ENCODE data around the gene COQ7.

Gene COQ7
- long read RNA-seq, partial matches to known transcripts = 0 of 13 reads
- long read RNA-seq, other reads (novel, unspliced or antisense) = 5 of 13 reads

GRCh38 chr16:19067349-19068236, at the start of gene COQ7:
COQ7 (plus strand) TSS chr16:19067614; CDS start chr16:19067665, 51 bp downstream.
- Histone ChIP-seq H3K27me3 (ENCODE audit: insufficient read depth, poor library complexity, severe bottlenecking) (no peaks in the 10 kb centered on the region), H3K4me3 (replicated peaks; ENCODE audit: insufficient read depth, low read length) (peak within 1 kb of the TSS; percentile 65), H3K27ac (replicated peaks) (peak within 1 kb of the TSS; percentile 100)
- TF ChIP-seq REST (IDR thresholded peaks at IDR 0.05; ENCODE audit: insufficient replicate concordance, low read depth) (no peak), GABPA (IDR thresholded peaks at IDR 0.05; ENCODE audit: low read depth) (peak; percentile 37), POLR2AphosphoS5 (IDR thresholded peaks at IDR 0.05; ENCODE audit: low read depth) (peak; percentile 64), SPI1 (IDR thresholded peaks at IDR 0.05; ENCODE audit: borderline replicate concordance, low read depth) (peak; percentile 37; the same call in 1 of the 2 replicates)
- DNase-seq (ENCODE audit: low read depth in 1 of 2, low spot score in 1 of 2) = peak; percentile 98 to 99

GRCh38 chr16:19020689-19021088, 46.7 kb upstream of the COQ7 start:
- H3K4me3 ChIP-seq (replicated peaks; ENCODE audit: insufficient read depth, low read length) = no peak overlapping the region
- TF ChIP-seq GABPA (IDR thresholded peaks at IDR 0.05; ENCODE audit: low read depth) (no peak), REST (IDR thresholded peaks at IDR 0.05; ENCODE audit: insufficient replicate concordance, low read depth) (no peak), POLR2AphosphoS5 (IDR thresholded peaks at IDR 0.05; ENCODE audit: low read depth) (no peak), SPI1 (IDR thresholded peaks at IDR 0.05; ENCODE audit: borderline replicate concordance, low read depth) (no peak)
- TF ChIP-seq, protein P1, sequence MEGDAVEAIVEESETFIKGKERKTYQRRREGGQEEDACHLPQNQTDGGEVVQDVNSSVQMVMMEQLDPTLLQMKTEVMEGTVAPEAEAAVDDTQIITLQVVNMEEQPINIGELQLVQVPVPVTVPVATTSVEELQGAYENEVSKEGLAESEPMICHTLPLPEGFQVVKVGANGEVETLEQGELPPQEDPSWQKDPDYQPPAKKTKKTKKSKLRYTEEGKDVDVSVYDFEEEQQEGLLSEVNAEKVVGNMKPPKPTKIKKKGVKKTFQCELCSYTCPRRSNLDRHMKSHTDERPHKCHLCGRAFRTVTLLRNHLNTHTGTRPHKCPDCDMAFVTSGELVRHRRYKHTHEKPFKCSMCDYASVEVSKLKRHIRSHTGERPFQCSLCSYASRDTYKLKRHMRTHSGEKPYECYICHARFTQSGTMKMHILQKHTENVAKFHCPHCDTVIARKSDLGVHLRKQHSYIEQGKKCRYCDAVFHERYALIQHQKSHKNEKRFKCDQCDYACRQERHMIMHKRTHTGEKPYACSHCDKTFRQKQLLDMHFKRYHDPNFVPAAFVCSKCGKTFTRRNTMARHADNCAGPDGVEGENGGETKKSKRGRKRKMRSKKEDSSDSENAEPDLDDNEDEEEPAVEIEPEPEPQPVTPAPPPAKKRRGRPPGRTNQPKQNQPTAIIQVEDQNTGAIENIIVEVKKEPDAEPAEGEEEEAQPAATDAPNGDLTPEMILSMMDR (IDR thresholded peaks at IDR 0.05; ENCODE audit: insufficient read depth, low read length) = no peak
- no peak overlapping the region for H3K27ac ChIP-seq (replicated peaks)
- H3K27me3 ChIP-seq (ENCODE audit: insufficient read depth, poor library complexity, severe bottlenecking) = no peaks in the 10 kb centered on the region
- no peak for DNase-seq (ENCODE audit: low read depth in 1 of 2, low spot score in 1 of 2)

- Histone ChIP-seq H3K4me3 (replicated peaks; ENCODE audit: insufficient read depth, low read length) (no peak overlapping the region), H3K27ac (replicated peaks) (no peak overlapping the region), H3K27me3 (ENCODE audit: insufficient read depth, poor library complexity, severe bottlenecking) (no peaks in the 10 kb centered on the region)
- TF ChIP-seq, protein P1 (IDR thresholded peaks at IDR 0.05; ENCODE audit: insufficient read depth, low read length) = no peak
- TF ChIP-seq REST (IDR thresholded peaks at IDR 0.05; ENCODE audit: insufficient replicate concordance, low read depth) = no peak
- no peak for TF ChIP-seq POLR2AphosphoS5 (IDR thresholded peaks at IDR 0.05; ENCODE audit: low read depth)
- DNase-seq (ENCODE audit: low read depth in 1 of 2, low spot score in 1 of 2) = no peak
Observed at GRCh38 chr16:19021747-19022146, 45.7 kb upstream of the COQ7 start.

Data from HL-60 (cell line).